CD4-positive, alpha-beta T cell (primary cell): ENCODE data around the gene HORMAD2. TPM values are rescaled to one million over a fixed set of nuclear protein-coding genes. Genes with fewer than 3 reads are reported as not detected.

Experiments used
- ATAC-seq: fragments of 200-7000 bp; cut with Tn5 transposase; one replicate; pipeline ENCODE4 v1.10.0; 2022; ENCODE audit warnings: mild to moderate bottlenecking; ENCODE audit not compliant: poor library complexity
- CTCF ChIA-PET: fragments of 350-600 bp; sonication (Branson Sonifier 250); formaldehyde crosslinking; loops from one replicate; lab custom pipeline; 2021; ENCODE audit warnings: antibody characterized with exemption, inconsistent platforms; lab: Charles Lee
- POLR2A ChIA-PET: fragments of 350-600 bp; sonication (Branson Sonifier 250); formaldehyde crosslinking; loops from one replicate; lab custom pipeline; 2021; ENCODE audit warnings: antibody characterized with exemption, inconsistent platforms; lab: Charles Lee
- DNase-seq, 14 experiments: peaks; one replicate each; pipeline ENCODE4 v3.0.0-alpha.2; 2013 to 2020; ENCODE audit warnings: mixed read lengths in 2 of 14
- H3K27ac ChIP-seq, 2 donors: one replicate each; pipeline versions ENCODE4 v1.5.1 to v1.7.0; 2013; ENCODE audit warnings: low read length in 2 of 2, low read depth in 1 of 2, mild to moderate bottlenecking in 1 of 2
- H3K27me3 ChIP-seq, 2 experiments: 1 replicate in 1 of 2; 2 replicates in 1 of 2; pipeline versions ENCODE4 v1.6.1 to v1.7.0; 2013; ENCODE audit warnings: low read length in 2 of 2, control low read depth in 1 of 2, mild to moderate bottlenecking in 1 of 2, moderate library complexity in 1 of 2; ENCODE audit not compliant: insufficient read depth in 2 of 2, control insufficient read depth in 1 of 2
- H3K36me3 ChIP-seq: one replicate; pipeline ENCODE4 v1.6.1; 2013; ENCODE audit warnings: low read length, control low read depth; ENCODE audit not compliant: insufficient read depth
- H3K4me1 ChIP-seq: one replicate; pipeline ENCODE4 v1.6.1; 2013; ENCODE audit warnings: low read length, control low read depth; ENCODE audit not compliant: insufficient read depth
- H3K4me3 ChIP-seq: one replicate; pipeline ENCODE4 v1.5.1; 2013; ENCODE audit warnings: mild to moderate bottlenecking, low read length, moderate library complexity
- H3K9me3 ChIP-seq, 2 experiments: 1 replicate in 1 of 2; 2 replicates in 1 of 2; pipeline versions ENCODE4 v1.6.1 to v1.7.0; 2013; ENCODE audit warnings: low read length in 2 of 2, mild to moderate bottlenecking in 2 of 2, control low read depth in 1 of 2, moderate library complexity in 1 of 2; ENCODE audit not compliant: control insufficient read depth in 1 of 2, insufficient read depth in 1 of 2
- H3K27ac Mint-ChIP-seq: one replicate; pipeline ENCODE4 v1.8.0; 2020; ENCODE audit warnings: mixed read lengths
- H3K27me3 Mint-ChIP-seq: one replicate; pipeline ENCODE4 v1.8.0; 2021; ENCODE audit warnings: mixed read lengths
- H3K36me3 Mint-ChIP-seq: one replicate; pipeline ENCODE4 v1.8.0; 2021; ENCODE audit warnings: low read depth, mixed read lengths
- H3K4me1 Mint-ChIP-seq: one replicate; pipeline ENCODE4 v1.8.0; 2021; ENCODE audit warnings: low read depth, mixed read lengths
- H3K4me3 Mint-ChIP-seq: one replicate; pipeline ENCODE4 v1.8.0; 2020; ENCODE audit warnings: mild to moderate bottlenecking, mixed read lengths
- H3K9me3 Mint-ChIP-seq: one replicate; pipeline ENCODE4 v1.8.0; 2020; ENCODE audit warnings: mixed read lengths
- intact Hi-C, 2 experiments: fragments of 100-400 bp; cut with DNase I in 1 of 2; cut with micrococcal nuclease in 1 of 2; formaldehyde crosslinking; loops; one replicate each; pipeline versions ENCODE4 v1.15.1 to v1.9.0; 2023 to 2025; cut with DNase I, micrococcal nuclease
- total RNA-seq, 174 experiments: library from RNA in 2 of 174; stranded (reverse) in 2 of 174; gene quantifications; one replicate each; pipeline ENCODE4 v1.2.3 and lab custom pipeline; 2021 to 2026
- TF ChIP-seq, protein P1 (sequence below): fragments of 200-600 bp; IDR thresholded peaks from one replicate; pipeline ENCODE4 v1.8.0; 2022; ENCODE audit warnings: antibody characterized with exemption, mild to moderate bottlenecking

Gene HORMAD2
- total RNA-seq, 2 experiments from 2014 or later = not detected

DNA sequence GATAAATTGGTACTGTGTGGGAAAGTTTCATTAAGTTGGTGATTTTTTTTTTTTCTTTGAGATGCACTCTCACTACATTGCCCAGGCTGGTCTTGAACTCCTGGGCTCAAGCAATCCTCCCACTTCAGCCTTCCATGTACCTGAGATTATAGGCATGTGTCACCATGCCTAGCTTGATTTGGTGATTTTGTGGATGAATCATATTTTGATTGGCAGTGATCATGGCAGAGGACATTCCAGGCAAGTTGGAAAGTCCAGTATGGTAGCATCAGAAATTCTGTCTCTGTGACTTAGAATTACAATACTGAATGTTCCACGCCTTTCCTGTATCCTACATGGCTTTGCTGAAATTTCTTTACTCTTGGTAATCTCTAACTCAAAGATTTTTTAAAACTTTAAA lies 49.4 kb downstream of the HORMAD2 start:
- no peaks in the 10 kb centered on the region for H3K36me3 ChIP-seq
- H3K4me1 ChIP-seq = no peaks in the 10 kb centered on the region
- DNase-seq = no peak
- TF ChIP-seq, protein P1, sequence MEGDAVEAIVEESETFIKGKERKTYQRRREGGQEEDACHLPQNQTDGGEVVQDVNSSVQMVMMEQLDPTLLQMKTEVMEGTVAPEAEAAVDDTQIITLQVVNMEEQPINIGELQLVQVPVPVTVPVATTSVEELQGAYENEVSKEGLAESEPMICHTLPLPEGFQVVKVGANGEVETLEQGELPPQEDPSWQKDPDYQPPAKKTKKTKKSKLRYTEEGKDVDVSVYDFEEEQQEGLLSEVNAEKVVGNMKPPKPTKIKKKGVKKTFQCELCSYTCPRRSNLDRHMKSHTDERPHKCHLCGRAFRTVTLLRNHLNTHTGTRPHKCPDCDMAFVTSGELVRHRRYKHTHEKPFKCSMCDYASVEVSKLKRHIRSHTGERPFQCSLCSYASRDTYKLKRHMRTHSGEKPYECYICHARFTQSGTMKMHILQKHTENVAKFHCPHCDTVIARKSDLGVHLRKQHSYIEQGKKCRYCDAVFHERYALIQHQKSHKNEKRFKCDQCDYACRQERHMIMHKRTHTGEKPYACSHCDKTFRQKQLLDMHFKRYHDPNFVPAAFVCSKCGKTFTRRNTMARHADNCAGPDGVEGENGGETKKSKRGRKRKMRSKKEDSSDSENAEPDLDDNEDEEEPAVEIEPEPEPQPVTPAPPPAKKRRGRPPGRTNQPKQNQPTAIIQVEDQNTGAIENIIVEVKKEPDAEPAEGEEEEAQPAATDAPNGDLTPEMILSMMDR = no peak
- Mint-ChIP-seq H3K4me1 (no peaks in the 10 kb centered on the region), H3K27me3 (peaks cover 5% of the 10 kb centered on the region), H3K27ac (no peak overlapping the region), H3K36me3 (no peaks in the 10 kb centered on the region), H3K4me3 (no peak overlapping the region), H3K9me3 (no peaks in the 10 kb centered on the region)
- intact Hi-C loops = no loop called here
- no peak for ATAC-seq
- H3K27ac ChIP-seq = no peak overlapping the region
- ChIA-PET POLR2A (no interaction called here), CTCF (no interaction called here)
- H3K27me3 ChIP-seq = no peaks in the 10 kb centered on the region
- no peaks in the 10 kb centered on the region for H3K9me3 ChIP-seq
- no peak overlapping the region for H3K4me3 ChIP-seq

DNA sequence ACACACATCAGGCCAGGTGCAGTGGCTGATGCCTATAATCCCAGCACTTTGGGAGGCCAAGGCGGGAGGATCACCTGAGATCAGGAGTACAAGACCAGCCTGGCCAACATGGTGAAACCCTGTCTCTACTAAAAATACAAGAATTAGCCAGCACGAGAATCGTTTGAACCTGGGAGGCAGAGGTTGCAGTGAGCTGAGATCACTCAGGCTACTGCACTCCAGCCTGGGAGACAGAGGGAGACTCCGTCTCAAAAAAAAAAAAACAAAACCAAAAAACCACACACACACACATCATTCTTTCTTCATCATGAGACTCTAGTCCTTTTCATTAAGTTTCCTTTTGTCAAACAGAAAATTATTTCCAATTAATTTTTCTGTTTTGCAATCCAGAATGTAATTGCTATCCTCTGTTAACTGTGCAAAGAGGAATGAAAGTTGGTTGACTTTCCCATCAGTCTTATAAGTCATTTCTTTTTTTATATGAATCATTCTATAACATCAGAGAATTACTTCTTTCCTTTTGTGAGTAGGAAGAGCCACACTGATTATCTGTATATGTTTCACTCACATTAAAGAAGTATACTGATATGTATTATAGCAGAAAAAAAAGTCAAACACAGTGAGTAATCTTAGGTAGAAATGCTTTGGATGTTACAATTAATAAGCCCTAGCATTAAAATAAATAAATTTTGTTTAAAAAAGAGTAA lies 52.2 kb downstream of the HORMAD2 start:
- Histone ChIP-seq H3K9me3 (no peaks in the 10 kb centered on the region), H3K4me1 (no peaks in the 10 kb centered on the region), H3K27ac (no peak overlapping the region), H3K27me3 (no peaks in the 10 kb centered on the region), H3K4me3 (no peak overlapping the region), H3K36me3 (no peaks in the 10 kb centered on the region)
- Mint-ChIP-seq H3K27me3 (peaks cover 5% of the 10 kb centered on the region), H3K36me3 (no peaks in the 10 kb centered on the region), H3K9me3 (no peaks in the 10 kb centered on the region), H3K27ac (no peak overlapping the region), H3K4me3 (no peak overlapping the region), H3K4me1 (no peaks in the 10 kb centered on the region)
- CTCF ChIA-PET = no interaction called here
- ATAC-seq (no peak), DNase-seq (no peak)
- POLR2A ChIA-PET = no interaction called here
- TF ChIP-seq, protein P1 = no peak
- intact Hi-C loops = no loop called here

DNA sequence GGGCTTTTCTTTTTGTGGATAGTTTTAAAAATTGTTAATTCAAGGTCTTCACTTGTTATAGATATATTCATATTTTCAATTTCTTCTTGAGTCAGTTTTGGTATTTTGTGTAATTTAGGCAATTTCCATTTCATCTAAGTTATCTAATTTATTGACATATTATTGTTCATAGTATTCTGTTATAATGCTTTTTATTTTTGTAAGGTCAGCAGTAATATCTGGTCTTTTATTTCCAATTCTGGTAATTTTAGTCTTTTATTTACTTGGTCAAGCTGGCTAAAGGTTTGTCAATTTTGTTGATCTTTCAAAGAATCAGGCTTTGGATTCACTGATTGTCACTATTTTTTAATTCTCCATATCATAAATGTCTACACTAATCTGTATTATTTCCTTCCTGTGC lies 60.1 kb downstream of the HORMAD2 start:
- no peaks in the 10 kb centered on the region for H3K4me1 ChIP-seq
- TF ChIP-seq, protein P1 = no peak
- no peaks in the 10 kb centered on the region for H3K36me3 ChIP-seq
- H3K27me3 ChIP-seq = no peaks in the 10 kb centered on the region
- intact Hi-C loops = no loop called here
- peaks cover 5 to 23% of the 10 kb centered on the region in 2 experiments for H3K9me3 ChIP-seq
- no peaks in the 10 kb centered on the region for H3K27me3 Mint-ChIP-seq
- ChIA-PET CTCF (no interaction called here), POLR2A (no interaction called here)
- DNase-seq = no peak
- H3K27ac ChIP-seq = no peak overlapping the region
- no peak overlapping the region for H3K4me3 ChIP-seq
- no peak overlapping the region for H3K4me3 Mint-ChIP-seq
- no peaks in the 10 kb centered on the region for H3K4me1 Mint-ChIP-seq
- peaks cover 6% of the 10 kb centered on the region for H3K9me3 Mint-ChIP-seq
- H3K27ac Mint-ChIP-seq = no peak overlapping the region
- no peak for ATAC-seq
- peaks cover 9% of the 10 kb centered on the region for H3K36me3 Mint-ChIP-seq
